Neural progenitor cell (in vitro differentiated cells): ENCODE results near the gene GALM.

ENCODE experiments used
- EZH2 ChIP-seq: fragments of 200-600 bp; sonication (generic); IDR thresholded peaks from 2 replicates; pipeline ENCODE4 v1.6.1; 2017; ENCODE audit warnings: antibody characterized with exemption, mild to moderate bottlenecking, moderate library complexity
- EZH2phosphoT487 ChIP-seq: fragments of 200-600 bp; sonication (generic); IDR thresholded peaks from 2 replicates; pipeline ENCODE4 v1.6.1; 2017; ENCODE audit warnings: antibody characterized with exemption

- no peak for TF ChIP-seq EZH2
- no peak for TF ChIP-seq EZH2phosphoT487
These were observed 2.2 kb downstream of the GALM start for GRCh38 chr2:38668092-38668491.
